HFF-Myc (cell line): ENCODE results near the gene UBE2E3.

Experiments used
- DNase-seq: peaks from one replicate; pipeline ENCODE4 v3.0.0-alpha.2; 2011; ENCODE audit warnings: low read depth; ENCODE audit errors: extremely low read depth
- H3K4me3 ChIP-seq: replicated peaks from 2 replicates; pipeline ENCODE4 v1.5.1; 2011; ENCODE audit warnings: low read depth, mild to moderate bottlenecking, control low read depth, low read length
- CTCF ChIP-seq: IDR thresholded peaks from 2 replicates; pipeline ENCODE4 v1.5.1; 2012; ENCODE audit warnings: mild to moderate bottlenecking, low read depth, low read length, control low read depth; ENCODE audit errors: missing control alignments

UBE2E3 gene

GRCh38 chr2:181041661-181042060, 61.3 kb downstream of the UBE2E3 start:
- no peak for DNase-seq
- TF ChIP-seq CTCF = no peak
- H3K4me3 ChIP-seq = no peak overlapping the region

- DNase-seq = no peak
- TF ChIP-seq CTCF = no peak
- H3K4me3 ChIP-seq = no peak overlapping the region
Measured at GRCh38 chr2:181042706-181043105, 62.3 kb downstream of the UBE2E3 start.

GRCh38 chr2:181046833-181047232, 66.4 kb downstream of the UBE2E3 start:
- DNase-seq = no peak
- H3K4me3 ChIP-seq = no peak overlapping the region

GRCh38 chr2:181047829-181048228, 67.4 kb downstream of the UBE2E3 start:
- H3K4me3 ChIP-seq = no peak overlapping the region
- DNase-seq = no peak
- TF ChIP-seq CTCF = no peak

More at GRCh38 chr2:181046833-181047232, 66.4 kb downstream of the UBE2E3 start:
- TF ChIP-seq CTCF = no peak

- DNase-seq = no peak
- H3K4me3 ChIP-seq = no peak overlapping the region
Measured at GRCh38 chr2:181051861-181052522, 71.6 kb downstream of the UBE2E3 start.

GRCh38 chr2:181052523-181052891, 72.1 kb downstream of the UBE2E3 start:
- no peak for TF ChIP-seq CTCF
- DNase-seq = no peak
- no peak overlapping the region for H3K4me3 ChIP-seq

More at GRCh38 chr2:181051861-181052522, 71.6 kb downstream of the UBE2E3 start:
- TF ChIP-seq CTCF = no peak

- DNase-seq = no peak
- TF ChIP-seq CTCF = no peak
- H3K4me3 ChIP-seq = no peak overlapping the region
Measured at GRCh38 chr2:181054256-181054655, 73.9 kb downstream of the UBE2E3 start.
